GM21717 (cell line): ENCODE data around the gene IP6K1.
"Not testable (repeated sequence)": the region's sequence is repeated elsewhere in the genome, so short reads cannot be mapped to it uniquely, and the experiment has no call there.

Experiments
- ATAC-seq: cut with Tn5 transposase; IDR thresholded peaks from one replicate; pipeline ENCODE4 v1.9.1; 2021; ENCODE audit warnings: mild to moderate bottlenecking, moderate library complexity; ENCODE audit not compliant: unreplicated experiment

IP6K1 gene

DNA sequence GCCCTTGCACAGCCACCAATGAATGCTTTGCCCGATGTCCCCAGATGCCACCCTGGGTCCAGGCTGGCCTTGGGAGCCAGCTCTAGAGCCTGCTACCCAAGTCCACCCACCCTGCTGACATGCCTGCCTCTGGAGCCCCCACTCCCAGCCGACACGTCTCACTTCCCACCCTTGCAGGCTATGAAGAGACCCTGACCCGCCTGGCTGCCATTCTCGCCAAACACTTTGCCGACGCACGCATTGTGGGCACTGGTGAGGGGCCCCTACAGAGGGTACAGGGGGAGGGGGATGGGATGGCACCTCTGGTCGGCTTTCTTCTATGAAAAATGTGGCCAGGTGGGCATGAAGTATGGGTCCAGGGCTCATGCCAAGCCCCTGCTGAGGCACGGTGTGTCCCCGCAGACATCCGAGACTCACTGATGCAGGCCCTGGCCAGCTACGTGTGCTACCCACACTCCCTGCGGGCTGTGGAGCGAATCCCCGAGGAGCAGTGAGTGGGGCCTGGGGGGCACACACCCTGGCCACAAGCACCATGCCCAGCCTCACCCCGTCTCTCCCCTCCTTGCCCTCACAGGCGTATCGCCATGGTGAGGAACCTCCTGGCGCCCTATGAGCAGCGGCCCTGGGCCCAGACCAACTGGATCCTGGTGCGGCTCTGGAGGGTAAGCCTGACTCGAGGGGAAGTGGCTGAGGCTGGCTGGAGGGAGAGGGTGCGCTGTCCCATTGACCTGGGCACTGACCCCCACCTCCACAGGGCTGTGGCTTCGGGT is 72.8 kb downstream of the IP6K1 start:
- ATAC-seq, result no peak

DNA sequence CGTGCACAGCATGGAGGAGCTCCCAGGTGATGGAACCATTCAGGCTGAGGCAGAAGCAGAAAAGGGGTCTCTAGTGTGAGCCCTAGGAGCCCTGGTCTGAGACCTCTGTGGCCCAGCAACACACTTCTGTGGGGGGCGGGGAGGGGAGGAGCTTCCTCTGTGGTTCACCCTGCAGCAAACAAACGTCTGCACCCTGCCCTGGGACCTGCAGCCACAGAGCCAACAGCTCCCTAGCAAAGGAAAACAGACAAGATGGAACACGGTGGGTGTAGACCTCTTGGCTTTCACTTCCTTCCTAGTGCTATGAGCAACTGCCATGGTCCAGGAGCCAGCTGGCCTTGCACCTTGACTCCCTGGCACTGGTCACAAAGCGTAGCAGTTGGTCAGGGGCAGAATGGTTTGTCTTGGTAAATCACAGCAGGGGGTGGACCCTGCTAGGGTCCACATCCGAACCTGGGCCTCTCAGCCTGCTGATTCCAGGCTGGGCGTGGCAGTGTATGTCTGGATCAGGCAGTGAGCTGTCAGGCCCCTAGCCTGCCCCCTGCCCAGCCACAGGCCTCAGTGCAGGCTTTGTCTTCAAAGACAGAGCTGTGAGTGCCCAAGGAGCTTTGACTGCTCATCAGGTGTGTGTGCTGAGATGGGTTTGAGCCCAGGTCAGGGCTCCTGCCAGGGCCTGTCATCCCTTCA is 73.6 kb downstream of the IP6K1 start:
- no peak for ATAC-seq

DNA sequence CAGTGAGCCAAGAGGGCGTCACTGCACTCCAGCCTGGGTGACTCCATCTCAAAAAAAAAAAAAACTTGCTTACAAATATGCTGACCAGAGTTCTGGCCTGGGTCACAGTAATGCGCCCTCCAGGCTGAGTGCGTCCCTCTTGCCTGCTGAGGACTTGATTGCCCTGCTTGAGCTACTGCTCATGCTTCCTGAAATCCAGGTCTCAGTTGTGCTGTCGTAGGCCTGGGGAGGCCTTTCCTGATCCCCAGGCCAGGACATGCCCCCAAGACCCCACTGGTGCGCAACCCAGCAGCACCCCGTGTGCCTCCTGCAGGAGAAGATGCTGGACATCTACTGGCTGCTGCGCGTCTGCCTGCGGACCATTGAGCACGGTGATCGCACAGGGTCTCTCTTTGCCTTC is 74.2 kb downstream of the IP6K1 start:
- ATAC-seq, result no peak

DNA sequence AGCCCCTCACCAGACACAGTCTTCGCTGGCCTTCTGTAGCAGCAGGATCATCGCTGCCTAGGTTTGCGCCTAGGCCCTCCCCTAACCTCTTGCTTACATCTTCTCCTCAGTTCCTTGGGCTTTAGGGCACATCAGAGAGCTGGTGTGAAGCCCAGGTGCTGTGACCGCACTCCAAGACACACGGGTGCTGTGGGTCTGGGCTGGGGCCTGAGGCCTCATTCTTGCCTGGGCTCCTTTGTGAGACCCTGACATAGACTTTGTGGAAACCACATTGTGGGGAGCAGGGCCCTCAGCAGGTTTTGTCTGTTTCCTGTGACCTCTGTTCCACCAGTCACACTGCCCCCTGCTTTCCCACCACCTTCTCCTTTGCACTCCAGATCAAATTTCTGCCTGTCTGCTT is 74.9 kb downstream of the IP6K1 start:
- ATAC-seq, result no peak

DNA sequence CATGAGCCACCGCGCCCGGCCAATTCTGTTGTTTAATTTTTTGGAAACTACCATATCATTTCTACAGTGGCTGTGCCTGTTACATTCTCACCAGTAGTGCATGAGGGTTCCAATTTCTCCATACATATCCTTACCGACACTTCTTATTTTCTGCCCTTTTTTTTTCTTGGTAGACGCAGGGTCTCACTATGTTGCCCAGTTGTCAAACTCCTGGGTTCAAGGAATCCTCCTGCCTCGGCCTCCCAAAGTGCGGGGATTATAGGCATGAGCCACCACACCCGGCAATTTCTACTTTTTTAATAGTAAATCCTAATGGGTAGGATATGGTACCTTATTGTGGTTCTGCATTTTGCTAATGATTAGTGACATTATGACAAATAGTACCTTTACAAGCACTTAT is 76.5 kb downstream of the IP6K1 start:
- ATAC-seq, result no peak

DNA sequence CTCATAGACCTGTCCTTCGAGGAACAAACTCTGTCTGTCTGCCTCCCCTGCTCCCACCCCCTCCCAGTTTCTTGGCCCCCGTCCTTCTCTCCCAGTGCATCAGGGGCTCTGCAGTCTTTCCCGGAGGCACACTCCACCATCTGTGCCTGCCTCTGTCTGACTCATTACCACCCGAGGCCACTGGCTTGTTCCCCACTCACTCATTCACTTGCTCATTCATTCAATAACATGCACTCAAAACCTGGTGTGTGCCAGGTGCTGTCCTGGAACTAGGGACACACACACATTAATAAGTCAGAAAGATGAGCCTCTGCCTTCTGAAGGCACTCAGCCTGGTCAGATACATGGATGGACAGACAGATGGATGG is 79.2 kb downstream of the IP6K1 start:
- ATAC-seq, result no peak

DNA sequence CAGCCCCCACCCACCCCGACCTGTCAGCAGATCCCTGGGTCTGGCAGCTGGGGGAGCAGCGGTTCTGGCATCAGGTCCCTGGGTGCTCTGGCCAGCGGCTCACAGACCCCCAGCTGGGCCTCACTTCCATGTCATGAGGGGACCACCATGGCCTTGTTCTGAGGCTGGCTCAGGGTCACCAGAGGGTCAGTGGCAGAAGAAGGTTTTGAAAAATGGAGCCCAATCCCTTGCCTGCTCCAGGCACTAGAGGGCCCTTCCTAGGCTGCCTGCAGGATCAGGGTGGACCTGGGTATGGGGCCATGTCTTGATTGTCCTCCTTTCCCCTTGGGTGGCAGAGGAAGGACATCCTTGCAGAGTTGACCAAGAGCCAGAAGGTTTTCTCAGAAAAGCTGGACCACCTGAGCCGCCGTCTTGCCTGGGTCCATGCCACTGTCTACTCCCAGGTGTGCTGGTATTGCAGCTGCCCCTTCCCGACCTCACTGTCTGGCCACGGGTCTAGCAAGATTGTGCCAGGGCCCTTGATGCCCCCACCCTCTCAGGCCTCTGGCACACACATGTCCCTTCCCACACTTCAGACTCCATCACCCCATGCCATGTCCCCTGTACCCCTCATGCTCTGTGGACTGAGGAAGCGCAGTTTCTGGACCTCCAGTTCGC is 79.8 kb downstream of the IP6K1 start:
- no peak for ATAC-seq

DNA sequence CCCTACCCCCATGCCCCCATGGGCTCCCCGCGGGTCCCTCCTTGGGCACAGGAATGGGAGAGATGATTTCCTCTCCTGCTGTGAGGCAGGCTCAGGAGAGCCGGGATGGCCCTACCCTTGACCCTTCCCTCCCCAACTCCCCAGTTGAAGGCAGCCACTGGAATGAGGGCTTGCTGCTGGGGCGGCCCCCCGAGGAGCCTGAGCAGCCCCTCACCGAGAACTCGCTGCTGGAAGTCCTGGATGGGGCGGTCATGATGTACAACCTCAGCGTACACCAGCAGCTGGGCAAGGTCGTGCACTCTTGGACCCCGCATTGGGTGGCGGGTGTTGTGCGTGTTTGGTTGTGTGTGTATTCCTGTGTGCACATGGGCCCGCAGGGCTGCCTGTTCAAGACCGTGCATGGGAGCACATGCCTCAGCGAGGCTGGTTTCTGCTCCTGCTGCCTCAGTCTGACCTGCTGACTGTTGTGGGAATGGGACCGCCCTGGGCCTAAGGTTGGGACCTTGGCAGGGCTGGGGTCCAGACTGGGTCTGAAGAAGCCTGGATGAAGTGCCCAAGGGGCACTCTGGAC is 80.9 kb downstream of the IP6K1 start:
- ATAC-seq, result no peak

DNA sequence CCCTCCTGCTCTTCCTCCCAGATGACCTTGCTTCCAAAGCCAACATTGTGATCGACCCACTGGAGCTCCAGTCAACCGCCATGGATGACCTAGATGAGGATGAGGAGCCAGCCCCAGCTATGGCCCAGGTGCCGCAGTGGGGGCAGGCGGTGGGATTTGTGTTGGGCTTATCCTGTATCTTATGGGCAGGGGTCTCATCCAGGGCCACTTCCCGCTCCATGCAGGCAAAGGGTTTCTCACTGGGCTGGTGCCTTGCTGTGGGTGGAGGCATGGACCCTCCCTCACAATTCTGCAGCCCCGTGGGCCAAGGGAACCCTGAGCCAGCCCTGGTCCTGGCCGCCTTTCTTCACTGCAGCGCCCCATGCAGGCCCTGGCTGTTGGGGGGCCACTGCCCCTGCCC is 81.7 kb downstream of the IP6K1 start:
- no peak for ATAC-seq

DNA sequence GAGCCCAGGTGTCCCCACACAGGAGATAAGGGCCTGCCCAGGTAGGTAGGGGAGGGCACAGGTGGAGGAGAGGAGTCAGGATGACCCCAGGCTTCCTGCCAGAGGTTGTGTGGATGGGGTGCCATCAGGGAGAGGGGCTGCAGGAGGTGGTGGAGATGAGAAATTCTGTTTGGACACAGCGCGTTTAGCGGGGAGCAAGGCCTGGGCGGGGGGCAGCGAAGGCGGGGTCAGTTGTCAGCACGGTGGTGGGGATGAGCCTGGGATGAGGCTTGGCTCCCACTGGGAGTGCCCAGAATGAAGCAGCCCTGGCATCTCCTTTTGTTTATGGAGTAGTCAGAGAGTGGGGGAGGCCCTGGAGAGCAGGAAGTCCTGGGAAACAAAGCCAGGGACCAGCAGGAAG is 82.4 kb downstream of the IP6K1 start:
- no peak for ATAC-seq

DNA sequence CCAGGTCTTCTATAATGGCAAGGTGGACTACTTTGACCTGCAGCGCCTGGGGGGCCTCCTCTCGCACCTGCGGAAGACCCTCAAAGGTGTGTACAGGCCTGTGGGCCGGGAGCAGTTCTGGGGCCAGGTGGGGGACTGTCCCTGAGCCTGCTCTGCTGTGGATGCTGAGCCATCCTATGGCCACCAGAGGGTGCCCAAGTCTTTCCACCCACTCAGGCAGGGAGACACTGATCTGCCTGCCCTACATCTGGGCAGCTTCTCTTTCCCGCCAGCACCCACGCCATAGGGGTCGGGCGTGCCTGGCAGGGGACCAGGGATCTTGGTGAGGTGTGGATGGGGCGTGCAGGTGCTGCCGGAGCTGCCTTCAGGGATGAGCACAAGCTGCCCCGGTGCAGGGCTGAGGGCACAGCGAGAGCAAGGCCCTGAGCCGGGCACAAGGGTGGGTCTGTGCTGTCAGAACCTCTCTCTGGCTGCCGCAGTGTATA is 82.9 kb downstream of the IP6K1 start:
- no peak for ATAC-seq

DNA sequence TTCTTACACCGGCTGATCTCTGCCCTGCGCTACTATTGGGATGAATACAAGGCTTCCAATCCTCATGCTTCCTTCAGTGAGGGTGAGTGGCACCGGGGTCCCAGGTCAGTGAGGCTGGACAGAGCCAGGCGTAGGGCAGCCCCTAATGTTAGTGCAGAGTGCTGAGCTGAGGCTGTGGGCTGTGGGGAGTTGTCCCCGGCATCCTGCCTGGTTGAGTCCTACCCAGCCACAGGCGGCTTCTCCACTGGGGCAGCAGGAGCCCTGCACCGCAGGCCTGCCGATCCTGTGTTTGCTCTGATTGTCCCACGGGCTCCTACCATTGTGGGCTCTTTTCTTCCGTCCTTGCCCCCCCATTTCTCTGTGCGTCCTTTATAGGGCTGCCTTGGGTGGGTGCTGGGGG is 83.7 kb downstream of the IP6K1 start:
- no peak for ATAC-seq

DNA sequence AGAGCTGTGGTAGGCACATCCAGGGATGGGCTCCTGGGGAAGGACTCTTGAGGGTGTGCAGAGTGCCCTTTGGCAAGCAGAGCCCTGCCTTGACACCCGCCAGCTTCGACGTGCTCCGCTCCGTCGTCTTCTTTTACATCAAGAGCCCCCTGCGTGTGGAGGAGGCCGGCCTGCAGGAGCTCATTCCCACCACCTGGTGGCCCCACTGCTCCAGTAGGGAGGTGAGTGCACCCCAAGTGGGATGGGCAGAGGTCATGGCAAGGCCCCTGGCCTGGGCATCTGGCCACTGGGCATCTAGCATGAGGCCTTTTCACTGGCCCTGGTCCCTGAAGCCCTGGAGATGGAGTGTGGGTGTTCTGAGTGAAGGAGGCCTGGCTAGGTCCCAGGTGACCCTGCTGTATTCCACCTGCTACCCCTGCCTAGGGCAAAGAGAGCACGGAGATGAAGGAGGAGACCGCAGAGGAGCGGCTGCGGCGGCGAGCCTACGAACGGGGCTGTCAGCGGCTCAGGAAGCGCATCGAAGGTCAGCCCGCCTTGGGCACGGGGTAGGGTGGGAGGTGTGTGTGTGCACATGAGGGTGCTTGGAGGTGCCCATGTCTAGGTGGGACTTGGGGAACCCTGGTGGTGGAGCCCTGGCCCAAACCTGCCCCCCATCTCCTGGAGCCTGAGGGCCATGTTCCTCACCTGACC is 84.8 kb downstream of the IP6K1 start:
- no peak for ATAC-seq

DNA sequence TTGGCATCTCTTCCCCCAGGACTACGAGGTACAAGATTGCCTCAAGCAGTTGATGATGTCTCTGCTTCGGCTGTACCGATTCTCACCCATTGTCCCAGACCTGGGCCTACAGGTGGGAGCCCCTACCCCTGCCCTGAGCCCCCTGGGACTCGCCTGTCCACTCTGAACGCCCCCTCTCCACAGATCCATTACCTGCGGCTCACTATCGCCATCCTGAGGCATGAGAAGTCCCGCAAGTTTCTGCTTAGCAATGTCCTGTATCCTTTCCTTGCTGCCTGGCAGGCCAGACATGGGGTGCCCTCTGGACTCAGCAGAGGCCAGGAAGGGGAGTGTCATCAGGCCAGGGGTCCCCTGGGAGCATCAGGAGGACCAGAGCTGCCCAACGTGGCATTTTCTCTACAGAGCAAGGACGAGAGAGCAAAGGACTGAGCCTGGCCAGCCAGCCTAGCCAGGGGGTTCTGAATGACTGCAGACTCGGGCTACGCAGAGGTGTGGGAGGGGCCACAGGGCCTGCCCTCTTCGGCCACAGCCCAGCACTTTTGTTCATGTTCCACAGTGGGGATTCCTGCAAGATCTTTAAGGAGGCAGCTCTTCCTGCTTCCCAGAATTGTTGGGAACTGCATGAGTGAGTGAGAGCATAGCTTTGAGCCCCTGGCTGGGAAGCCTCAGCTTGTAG is 85.8 kb downstream of the IP6K1 start:
- ATAC-seq, result no peak

DNA sequence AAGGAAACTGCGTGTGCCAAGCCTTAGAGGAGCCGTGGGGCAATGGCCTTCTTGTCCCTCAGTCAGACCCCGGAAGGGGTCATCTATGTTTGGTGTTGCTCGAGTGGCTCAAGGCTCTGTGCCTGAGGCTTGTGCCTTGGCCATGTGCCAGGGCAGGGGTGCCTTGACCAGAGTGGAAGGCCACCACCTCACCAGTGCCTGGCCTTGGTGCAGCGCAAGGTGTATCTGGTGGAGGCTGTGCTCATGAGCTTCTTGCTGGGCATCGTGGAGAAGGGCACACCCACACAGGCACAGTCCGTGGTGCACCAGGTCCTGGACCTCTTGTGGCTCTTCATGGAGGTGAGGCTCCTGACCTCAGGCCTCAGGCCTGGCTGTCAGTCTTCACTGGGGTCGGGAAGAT is 86.3 kb downstream of the IP6K1 start:
- ATAC-seq, result no peak

DNA sequence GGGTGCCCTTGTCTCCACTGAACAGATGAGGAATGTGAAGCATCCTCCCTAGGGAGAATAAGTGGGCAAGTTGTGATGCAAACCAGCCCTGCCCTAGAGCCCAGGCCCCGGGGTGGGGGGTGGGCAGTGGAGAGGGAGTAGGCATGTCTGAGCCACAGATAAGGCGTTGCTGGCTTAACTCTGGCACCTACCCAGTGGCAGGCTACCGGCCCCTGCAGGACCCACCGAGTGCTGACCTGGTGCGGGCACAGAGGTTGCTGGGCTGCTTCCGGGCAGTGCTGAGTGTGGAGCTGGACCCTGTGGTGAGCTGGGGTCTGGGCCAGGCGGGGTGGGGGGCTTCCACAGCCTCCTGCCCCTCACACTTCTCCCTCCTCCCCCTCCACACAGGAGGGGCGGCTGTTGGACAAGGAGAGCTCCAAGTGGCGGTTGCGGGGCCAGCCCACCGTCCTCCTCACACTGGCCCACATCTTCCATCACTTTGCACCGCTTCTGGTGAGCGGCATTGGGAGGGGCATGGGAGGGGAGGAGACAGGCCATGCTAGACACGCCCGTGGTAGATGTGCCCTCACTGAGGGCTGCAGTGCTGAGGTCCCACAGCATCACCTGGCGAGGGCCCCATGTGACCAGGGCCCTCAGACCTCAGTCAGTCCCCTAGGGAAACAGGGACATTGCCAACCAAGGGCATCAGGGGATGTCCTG is 86.9 kb downstream of the IP6K1 start:
- no peak for ATAC-seq

DNA sequence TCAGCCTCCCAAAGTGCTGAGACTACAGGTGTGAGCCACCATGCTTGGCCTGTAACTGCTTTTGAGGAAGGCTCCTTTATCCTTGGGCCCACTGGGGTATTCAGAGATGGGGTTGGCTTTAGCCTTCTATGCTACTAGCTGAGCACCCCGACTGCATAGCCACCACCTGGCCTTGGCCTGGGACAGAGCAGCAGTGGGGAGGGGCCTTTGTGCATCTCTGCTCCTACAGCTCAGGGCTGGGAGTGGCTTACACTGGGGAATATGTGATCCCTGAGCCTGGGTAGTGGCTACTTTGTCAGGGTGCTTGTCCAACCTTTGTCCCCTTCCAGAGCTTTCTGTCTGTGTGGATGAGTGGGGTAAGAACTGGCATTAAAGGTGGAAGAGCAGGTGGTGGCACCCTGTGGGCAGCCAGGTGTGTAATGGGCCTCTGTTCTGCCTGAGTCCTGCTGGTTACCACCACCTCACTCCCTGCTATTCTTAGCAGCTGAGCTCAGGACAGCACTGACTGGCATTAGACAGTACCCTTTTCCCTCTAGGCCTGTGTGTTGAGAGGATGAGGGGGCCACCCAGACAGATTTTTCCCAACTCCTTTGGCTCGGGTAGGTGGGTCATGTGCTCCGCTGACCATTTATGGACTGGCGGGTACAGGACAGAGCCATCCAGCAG is 90.9 kb downstream of the IP6K1 start:
- ATAC-seq, result not testable (repeated sequence)

DNA sequence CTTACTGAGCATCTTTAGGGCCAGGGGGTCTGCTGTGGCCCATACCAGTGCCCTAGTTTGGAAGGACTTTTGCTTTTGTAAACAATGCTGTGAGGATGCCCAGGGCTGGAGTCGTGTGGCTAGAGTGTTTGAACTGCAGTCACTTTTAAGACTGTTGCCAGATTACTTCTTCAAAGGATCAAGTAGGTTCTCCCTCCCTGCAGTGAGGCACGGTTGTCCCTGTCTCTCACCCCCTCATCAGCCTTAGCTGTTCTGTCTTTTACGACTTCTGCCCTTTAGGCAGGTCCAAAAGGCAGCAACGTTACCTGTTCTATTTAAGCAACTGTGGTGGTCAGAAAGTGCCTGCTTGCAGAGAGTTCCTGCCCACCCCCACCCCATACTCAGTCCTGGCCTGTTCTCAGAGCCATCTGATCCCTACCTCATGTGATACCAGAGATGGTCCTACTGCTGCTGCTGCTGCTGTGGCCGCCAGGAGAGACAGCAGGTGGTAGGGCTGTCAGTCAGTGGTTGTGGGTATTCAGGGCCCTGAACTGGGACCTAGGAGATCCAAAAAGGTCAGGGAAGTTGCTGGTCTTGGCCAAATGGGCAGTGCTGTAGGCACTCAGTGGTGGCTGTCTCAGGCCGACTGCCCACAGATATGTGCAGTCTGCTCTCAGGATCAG is 91.8 kb downstream of the IP6K1 start:
- ATAC-seq, result not testable (repeated sequence)

DNA sequence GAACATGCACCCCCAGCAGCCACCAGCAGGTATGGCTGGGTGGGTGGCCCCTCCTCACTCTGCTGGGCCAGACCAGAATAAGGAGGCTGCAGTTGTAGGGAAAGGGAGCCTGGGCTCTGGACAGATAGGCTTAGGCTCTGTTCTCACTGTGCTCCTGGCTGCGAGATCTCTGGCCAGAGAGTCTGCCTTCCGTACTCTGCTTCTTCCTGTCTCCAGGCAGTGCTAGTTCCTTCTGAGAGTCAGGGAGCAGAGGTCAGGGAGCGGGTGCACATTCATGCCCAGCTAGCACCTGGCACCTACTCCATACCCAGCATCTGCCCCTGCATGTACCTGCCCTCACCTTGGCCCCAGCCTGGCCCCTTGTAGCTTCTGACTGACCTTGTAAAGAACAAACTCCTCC is 94.9 kb downstream of the IP6K1 start:
- not testable (repeated sequence) for ATAC-seq
